Measurements from ENCODE around the gene SLC5A11.

The SLC5A11 gene

GRCh38 chr16:24921229-24921628, 75.5 kb downstream of the SLC5A11 start:
- no peak for DNase-seq

- no peak for DNase-seq
These were observed 79.4 kb downstream of the SLC5A11 start for GRCh38 chr16:24925163-24925562.

GRCh38 chr16:24929409-24929808, 83.6 kb downstream of the SLC5A11 start:
- no peak for DNase-seq

GRCh38 chr16:24930440-24930839, 84.7 kb downstream of the SLC5A11 start:
- no peak for DNase-seq

GRCh38 chr16:24931091-24931490, 85.3 kb downstream of the SLC5A11 start:
- no peak for DNase-seq

GRCh38 chr16:24935336-24935735, 89.6 kb downstream of the SLC5A11 start:
- DNase-seq, result no peak

GRCh38 chr16:24936151-24936550, 90.4 kb downstream of the SLC5A11 start:
- no peak for DNase-seq

GRCh38 chr16:24939224-24939623, 93.5 kb downstream of the SLC5A11 start:
- DNase-seq, result no peak

GRCh38 chr16:24939738-24940137, 94.0 kb downstream of the SLC5A11 start:
- DNase-seq, result no peak

GRCh38 chr16:24943471-24943870, 97.7 kb downstream of the SLC5A11 start:
- no peak for DNase-seq

- DNase-seq, result no peak
These were observed 98.4 kb downstream of the SLC5A11 start for GRCh38 chr16:24944206-24944605.

- no peak for DNase-seq
These were observed 100.4 kb downstream of the SLC5A11 start for GRCh38 chr16:24946155-24946554.

- no peak for DNase-seq
These were observed 104.5 kb downstream of the SLC5A11 start for GRCh38 chr16:24950275-24950674.

GRCh38 chr16:24953306-24953705, 107.5 kb downstream of the SLC5A11 start:
- DNase-seq, result peak; percentile 9

- no peak for DNase-seq
These were observed 108.0 kb downstream of the SLC5A11 start for GRCh38 chr16:24953721-24954120.

- DNase-seq, result no peak
These were observed 108.4 kb downstream of the SLC5A11 start for GRCh38 chr16:24954137-24954536.

- no peak for DNase-seq
These were observed 110.4 kb downstream of the SLC5A11 start for GRCh38 chr16:24955975-24956731.

- DNase-seq, result no peak
These were observed 112.1 kb downstream of the SLC5A11 start for GRCh38 chr16:24957887-24958286.
